HG02938 (cell line): Measurements from ENCODE around the gene NACC2.

Experiments used
- ATAC-seq: cut with Tn5 transposase; IDR thresholded peaks from one replicate; pipeline ENCODE4 v1.9.1; 2021; ENCODE audit warnings: mild to moderate bottlenecking, moderate library complexity; ENCODE audit not compliant: unreplicated experiment

NACC2 gene

DNA sequence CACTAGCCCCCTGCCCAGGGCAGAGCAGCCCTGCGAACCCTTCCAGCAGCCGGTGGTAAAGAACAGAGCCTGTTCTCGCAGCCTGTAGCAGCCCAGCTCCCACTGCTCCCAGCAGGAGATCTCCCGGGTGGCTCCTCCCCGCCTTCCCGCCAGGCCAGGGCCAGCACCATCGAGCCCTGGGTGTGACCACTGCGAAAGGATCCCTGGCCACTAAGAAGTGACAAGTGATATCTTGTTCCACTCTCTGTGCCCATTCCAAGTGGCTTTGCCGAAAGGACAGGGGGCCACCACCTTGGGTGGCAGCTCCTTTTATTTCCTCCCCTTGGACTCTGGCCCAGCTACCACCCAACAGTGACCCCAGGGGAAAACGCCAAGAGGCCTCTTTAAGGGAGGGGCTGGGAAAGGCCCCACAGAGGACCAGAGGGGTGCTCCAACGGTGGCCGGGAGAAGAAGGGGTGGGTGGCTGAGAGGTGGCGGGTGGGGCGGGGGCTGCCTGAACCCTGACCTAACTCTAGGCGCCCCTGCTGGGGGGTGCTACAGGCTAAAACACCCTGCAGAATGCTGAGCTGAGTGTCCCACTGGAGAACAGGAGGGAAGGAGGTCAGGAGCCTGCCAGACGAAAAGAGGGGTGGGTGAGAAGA, 1.6 kb downstream of the NACC2 start:
- no peak for ATAC-seq

DNA sequence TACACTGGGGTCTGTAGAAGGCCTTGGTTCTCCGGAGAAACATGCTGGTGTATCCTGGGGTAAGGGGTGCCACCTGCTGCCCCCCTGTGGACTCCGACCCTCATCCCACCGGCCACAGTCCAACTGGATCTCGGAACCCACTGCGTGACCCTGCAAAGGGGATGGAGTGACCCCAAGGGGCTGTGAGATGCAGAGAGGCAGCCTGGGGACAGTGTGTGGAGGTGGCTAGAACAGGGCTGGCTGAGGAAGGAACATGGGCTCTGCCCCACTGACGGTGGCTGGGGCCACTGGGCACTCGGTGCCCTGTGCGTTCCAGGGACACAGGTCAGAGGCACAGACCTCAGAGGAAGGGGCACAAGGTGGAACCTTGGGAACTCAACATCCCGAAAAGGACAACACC, 2.3 kb downstream of the NACC2 start:
- no peak for ATAC-seq

DNA sequence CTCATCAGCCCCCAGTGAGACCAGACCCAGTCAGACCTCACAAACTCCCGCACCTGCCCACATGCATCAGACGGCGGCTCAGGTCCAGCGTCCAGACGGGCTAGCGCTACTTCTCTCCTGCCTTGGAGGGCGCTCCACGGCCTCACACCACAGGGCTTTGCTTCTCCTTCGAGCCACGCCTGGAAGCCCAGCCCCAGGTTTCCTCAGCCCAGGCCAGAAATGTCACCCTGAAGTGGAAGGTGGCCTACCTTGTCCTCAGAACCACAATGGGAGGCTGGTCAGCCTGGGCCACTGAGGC, 2.8 kb downstream of the NACC2 start:
- ATAC-seq = no peak

DNA sequence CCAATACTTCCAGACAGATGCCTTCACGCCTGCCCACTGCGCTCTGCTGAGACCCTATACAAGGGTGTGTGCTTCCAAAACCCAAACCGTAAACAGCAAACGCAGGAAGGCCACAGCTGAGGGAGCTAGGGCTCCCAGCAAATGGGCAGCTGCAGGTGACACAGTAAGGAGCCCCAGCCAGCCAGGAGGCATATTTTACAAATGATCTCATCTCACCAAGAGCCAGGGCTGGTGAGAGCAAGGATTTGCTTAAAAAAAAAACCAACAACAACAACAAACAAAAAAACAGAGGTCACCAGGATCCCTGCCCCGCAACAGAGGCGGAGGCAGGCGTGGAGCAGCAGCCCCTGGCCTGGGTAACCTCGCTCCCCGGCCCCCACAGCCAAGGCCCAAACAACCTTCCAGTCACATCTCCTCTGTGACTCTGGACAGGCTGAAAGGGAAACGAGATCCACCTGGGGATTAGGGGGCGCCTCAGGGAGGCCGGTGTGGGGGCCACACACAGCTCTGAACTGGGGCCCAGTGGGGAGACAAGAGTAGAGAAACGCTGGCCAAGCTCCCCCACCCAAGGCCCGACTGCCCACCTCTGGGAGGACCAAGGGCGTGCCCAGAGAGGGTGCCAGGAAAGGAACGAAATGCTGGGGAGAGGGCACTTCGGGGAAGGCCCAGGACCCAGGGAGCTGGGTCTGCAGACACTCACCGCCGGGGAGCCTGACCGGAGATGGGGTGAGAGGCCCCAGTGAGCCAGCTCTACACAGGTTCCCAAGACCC, 3.3 kb downstream of the NACC2 start:
- no peak for ATAC-seq

DNA sequence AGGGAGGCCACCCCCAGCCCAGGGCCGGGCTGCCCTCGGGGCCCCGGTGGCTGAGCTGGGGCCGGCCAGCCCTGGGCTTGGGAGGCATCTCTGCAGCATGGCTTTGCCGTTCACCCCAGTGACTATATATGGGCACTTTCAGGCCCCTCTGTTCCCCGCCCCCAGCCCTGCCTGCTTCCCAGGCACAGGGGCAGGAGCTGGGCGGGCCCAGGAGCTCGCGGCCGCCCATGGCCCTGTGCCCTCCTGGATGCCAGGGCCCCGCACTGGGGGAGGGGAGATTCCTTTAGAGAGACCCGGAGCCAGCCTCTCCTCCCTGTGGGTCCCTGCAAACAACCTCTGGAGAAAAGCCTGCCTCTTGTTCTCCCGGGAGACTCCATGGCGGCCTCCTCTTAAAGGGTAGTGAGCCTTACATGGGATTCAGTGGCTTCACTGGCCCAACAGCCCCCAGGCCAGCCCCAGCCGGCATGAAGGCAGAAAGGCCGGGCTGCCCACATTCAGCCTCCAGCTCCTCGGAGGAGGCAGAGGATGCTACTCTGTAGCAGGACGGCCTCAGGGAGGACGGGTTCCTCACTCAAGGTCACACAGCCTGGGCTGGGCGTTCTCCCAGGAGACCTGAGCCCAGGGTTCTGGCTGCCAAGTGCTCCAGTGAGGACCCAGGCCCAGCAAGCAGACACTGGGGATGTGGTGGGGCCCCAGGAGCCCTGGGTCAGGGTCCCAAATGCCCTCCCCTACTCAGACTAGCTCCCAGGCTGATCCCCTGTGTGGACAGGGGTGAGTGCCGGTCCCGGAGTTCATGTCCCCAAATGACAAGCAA, 4.1 kb downstream of the NACC2 start:
- no peak for ATAC-seq

DNA sequence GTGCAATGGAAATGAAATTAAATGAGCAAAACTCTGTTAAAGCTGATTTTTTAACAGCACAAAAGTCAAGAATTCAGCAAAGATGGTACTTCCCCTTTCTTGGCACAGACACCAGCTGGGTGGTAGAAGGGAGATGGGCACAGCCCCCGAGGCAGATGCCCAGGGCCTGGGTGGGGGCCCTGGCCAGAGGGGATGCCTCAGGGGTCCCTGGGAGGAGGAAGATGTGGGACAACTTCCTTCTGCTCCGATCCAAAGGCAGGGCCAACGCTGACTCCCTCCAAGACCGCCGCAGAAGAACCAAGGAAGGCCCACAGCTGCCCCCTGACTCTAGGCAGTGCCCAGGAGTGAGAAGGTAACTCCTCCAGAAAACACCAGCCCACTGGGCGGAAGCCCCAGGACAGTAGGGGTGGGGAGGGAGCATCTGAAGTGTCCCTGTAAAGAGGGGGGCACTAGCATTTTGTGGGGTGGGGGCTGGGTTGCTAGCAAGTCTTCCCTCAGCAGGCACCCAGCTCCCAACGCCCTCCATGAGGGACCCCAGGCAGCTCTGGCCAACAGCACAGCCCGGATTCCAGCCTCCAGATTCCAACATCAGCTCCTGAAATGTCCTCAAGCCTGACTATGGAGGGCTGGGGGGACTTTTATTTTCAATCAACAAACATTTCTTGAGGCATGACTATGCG, 4.9 kb downstream of the NACC2 start:
- no peak for ATAC-seq

DNA sequence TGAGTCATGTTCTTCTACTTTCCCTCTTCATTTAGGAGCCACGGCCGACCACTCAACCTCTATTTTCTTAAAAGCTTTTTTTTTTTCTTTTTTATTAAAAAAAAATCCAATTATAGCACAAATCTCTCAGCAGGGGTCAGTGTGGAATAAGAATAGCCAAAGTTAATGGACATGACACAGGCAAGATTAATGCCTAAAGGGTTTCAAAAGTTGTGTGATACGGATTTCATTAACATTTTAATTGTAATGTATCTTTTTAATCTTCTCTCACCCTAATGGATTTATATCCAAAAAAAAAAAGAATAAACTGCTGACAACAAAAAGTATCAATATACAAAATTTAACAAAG, 5.4 kb downstream of the NACC2 start:
- no peak for ATAC-seq

DNA sequence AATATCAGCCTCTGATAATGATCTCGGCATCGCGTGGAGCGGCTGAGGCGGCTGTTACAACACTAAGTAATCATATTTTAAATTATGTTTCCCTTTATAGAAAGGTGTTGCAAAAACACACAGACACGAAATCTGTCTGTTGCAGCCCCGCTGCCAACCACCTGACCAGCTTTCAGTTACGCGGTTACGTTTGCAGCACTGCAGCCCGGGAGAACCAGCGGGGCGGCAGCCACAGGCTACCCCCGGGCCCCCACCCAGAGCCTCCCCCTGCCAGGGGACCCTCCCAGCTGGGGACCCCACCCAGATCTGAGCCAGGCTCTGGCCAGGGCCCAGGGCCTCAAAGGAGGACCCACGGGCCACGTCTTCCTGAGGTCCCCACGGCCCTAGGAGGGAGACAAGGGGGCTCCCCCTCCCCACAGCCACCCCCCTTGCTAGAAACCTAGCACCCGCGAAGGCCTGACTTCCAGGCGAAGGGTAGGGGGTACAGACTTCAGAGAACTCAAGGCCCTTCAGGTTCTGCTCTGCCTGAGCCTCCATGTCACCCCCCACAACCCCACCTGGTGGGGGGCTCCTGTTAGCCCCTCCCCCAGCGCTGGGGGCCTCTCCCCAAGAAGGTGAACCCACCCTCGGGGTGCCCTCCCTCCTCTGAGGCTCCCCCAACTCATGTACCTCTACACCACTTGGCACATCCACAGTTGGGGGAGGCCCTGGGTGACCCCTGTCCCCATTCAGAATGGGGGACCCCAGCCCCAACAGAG, 6.0 kb downstream of the NACC2 start:
- ATAC-seq = no peak

DNA sequence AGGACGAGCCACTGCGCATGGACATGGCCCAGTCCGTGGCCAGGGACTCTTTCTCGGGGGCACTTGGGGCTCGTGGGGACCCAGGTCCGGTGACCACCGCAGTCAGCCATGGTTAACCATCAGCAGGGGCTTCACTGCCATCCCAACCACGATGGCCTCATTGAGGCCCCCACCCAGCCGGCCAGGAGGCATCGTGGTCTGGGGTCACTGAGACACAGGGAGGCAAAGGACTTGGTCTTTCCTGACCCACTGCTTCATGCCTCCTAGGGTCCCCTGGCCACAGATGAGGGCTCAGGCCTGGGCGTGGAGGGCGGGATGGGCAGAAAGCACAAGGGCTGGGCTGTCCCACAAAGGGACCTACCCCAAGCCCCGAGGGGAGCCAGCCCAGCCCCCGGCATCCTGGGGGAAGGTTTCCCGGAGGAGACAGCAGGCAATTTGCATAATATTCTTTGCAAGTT, 6.6 kb downstream of the NACC2 start:
- no peak for ATAC-seq

DNA sequence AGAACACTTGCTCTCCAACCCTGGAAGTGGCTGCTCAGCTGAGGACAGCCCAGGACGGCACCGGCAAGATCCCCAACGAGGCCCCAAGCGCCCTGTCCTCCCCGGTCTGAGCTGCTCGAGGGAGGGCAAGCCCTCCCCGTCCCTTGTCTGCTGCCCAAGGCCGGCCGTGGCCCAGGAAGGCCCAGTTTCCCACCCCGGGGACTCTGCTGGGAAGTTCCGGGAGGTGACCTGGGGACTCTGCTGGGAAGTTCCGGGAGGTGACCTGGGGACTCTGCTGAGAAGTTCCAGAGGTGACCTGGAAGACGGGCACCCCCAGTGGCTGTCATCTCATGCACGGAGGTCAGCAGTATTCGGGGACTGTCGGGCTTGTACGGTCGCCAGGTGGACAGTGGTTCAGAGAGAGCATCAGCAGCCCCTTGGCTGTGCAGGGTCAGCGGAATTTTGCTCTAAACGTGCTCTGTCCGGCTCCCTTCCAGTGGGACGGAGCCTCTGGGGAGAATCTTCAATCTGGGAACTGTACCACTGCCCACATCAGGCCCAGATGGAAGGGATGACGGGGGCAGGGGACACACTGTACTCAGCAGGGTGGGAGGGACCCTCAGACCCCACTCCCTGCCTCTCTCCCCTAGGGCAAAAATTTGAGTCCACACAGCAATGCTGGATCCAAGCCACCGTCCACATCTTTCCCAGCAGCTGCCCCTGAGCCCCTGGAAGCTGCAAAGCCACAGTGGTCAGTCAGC, 7.2 kb downstream of the NACC2 start:
- no peak for ATAC-seq

DNA sequence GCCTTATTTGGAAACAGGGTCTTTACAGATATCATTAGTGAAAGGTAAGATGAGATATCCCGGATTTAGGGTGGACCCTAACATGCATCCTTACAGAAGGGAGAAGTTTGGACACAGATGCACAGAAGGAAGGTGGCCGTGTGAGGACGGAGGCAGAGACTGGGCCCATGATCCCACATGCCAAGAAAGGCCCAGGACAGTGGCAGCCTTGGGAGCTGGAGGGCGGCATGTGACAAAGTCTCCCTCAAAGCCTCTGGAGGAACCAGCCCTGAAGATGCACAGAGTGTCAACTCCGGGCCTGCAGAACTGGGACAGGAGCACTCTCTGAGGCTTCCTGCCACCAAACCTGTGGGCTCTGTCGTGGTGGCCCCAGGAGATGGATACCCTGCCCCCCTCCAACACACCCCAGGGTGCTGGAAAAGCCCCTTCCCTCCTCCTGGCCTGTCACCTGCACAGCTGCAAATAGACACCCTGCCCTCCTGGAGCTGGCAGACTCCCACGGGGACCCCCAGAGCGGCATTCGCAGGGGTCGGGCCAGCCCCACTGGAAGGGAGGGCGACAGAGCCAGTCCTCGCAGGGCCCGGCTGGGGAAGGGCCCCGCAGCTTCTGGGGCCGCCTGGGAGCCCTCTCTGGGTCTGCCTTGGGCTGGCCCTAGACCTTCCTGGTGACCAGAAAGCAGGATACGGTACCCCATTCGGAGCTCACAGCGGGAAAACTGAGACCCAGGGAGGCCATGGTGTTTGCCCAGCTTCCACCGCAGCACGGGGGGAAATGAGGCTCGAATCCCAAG, 7.9 kb downstream of the NACC2 start:
- no peak for ATAC-seq

DNA sequence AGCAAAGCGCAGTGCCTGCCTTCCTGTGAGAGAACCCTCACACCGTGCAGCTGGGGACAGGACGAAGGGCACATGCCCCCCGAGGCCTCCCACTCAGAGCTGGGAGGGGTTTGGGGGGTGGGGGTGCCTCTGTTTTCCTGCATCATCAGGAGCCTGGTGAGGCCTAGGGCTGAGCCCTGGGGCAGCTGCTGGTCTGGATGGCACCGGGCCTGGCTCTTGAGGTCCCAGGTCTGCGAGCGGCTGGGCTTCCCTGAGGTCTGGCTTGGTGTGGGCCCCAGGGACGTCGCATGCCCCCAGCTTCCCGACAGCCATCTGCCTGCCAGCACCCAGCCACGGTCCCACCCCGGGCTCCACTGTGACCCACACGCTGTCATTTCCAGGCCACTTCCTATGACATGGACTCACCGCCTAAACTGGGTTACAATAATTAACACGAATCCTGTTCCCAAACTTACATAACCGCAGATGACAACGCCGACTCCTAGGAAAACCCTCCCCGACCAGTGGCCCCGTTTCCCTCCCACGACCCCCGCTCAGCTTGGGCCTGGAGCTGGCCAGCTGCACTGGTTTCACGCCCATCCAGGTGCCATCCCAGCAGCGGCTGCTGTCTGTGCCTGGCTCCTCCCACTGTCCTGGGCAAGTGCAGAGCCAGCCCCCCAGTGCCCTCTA, 8.7 kb downstream of the NACC2 start:
- ATAC-seq = no peak

DNA sequence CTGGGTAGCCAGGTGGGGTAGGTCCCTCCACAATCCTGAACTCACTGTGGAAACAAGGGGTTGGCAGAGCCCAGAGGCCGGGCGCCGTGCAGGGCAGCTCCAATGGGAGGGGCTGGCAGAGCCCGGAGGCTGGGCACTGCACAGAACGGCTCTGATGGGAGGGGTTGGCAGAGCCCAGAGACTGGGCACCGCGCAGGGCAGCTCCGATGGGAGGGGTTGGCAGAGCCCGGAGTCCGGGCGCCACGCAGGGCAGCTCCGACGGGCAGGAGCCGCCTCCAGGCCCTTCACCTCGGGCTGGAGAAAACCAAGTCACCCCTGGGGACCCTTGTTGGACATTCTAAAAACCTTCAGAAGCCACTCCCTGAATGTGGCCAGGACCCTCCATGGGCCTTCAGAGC, 9.3 kb downstream of the NACC2 start:
- no peak for ATAC-seq

DNA sequence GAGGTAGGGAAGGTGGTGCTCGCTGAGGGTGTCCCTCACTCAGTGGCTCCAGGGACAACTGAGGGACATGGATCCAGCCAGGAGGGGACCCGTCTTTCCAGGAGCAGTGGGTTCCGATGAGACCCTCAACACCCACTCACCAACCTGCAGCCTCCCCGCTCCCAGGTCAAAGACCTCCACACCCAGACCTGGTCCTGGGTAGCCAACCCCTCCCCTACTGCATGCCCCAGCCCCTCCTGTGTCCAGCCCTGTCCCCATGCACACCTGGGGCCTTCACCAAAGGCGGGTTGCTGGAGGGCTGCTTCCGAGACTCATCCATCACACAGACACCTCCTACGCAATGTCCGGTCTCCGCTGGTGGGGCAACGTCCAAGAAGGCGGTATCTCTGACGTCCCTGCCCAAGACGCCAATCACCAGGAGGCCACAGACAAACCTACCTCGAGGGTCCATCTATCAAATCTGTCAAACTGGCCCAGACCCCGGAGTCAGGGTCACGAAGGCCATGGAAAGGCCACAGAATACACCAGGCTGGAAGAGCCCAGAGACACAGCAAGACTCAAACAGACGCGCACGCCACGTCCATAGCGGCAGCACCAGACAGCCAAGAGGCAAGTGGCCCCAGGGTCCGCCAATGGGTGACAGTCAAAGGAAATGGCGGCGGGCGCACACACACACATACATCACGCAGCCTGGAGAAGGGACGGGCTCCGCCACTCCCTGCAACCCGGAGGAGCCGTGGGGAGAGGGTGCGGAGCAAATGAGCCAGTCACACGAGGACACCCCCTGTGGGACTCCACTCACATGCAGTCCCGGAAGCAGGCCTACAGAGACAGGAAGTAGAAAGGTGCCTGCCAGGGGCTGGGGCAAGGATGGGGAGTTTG, 10.8 kb downstream of the NACC2 start:
- no peak for ATAC-seq

DNA sequence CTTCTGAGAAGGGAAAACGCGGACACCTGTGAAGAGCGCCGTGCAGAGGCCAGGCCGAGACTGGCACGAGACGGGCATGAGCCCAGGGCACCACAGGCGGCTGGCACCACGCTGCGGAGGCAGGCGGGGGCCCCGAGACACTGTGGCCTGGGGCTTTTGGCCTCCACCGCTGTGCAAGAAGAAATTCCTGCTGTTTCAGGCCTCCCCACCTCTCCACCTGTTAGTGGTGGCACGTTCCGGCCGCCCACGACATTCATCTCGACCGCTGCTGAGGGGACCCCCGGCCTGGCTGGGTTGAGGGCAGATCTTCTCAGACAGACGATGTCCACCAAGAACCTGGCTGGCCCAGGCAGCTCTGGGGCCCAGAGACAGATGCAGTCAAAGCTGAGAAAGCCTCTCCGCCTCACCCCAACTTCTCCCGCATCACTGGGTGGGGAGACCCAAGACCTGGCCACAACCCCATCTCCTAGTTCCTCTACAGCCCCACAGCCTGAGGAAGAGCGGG, 11.5 kb downstream of the NACC2 start:
- ATAC-seq = no peak

DNA sequence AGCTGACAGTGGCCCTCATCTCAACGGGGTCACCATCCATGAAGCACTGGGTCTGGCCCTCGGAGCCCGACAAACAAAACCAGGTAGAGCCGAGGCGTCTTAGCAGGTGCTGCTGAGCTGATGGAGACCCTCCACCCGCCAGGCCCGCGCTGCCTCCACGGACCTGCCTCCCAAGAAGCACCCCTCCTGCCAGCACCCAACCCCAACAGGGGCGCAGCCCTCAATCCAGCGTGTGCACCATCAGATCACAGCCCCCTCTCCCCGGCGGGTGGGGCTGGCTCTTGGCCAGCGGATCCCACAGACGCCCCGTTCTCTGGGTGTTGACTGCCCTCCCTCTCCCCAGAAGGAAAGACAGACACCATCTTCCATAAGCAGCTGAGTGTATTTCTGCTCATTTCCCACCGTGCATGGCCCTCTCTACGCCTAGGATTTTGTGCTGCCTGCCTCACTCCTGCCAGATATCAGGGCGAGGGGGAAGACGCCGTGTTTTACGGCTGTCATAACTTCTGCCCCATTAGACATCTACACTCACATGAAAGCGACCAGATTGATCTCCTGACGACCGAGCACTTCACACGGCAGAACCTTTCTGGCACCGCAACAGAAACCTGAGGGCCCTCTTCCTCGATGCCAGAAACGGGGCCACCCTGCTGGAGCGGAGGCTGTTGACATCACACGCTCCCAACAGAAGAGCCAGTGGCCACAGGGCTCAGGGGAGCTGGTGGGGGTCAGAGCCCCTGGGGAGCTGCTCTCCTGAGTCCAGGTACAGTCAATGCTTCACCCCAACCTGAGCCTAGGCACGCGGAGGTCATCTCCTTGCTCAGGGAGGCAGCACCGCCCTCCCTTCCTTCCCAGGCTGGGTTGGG, 12.4 kb downstream of the NACC2 start:
- no peak for ATAC-seq
